Panc1 (cell line): ENCODE measurements around the gene CDKL4. TPM values are rescaled to one million over a fixed set of nuclear protein-coding genes. Genes with fewer than 3 reads are reported as not detected.

Experiments used
- ATAC-seq: fragments of 200-7000 bp; cut with Tn5 transposase; 2 replicates; pipeline ENCODE4 v1.9.1; 2020; ENCODE audit warnings: mild to moderate bottlenecking, moderate library complexity
- BruUV-seq: library from RNA; stranded (reverse); fragments of 400-500 nt; replicated peaks from 2 replicates; lab custom pipeline; 2021; lab: Mats Ljungman, UMichigan
- CTCF ChIA-PET: fragments of 300-600 bp; sonication (Branson Sonifier 250); formaldehyde crosslinking; loops from one replicate; lab custom pipeline; 2022; ENCODE audit warnings: antibody characterized with exemption; lab: Charles Lee
- POLR2A ChIA-PET: fragments of 300-600 bp; sonication (Branson Sonifier 250); formaldehyde crosslinking; loops from one replicate; lab custom pipeline; 2022; ENCODE audit warnings: antibody characterized with exemption; lab: Charles Lee
- DNase-seq: peaks from one replicate; pipeline ENCODE4 v3.0.0-alpha.2; 2010; ENCODE audit warnings: low read depth, low spot score
- H3K27ac ChIP-seq: 2 replicates; pipeline ENCODE4 v1.5.1; 2011; ENCODE audit warnings: mild to moderate bottlenecking, low read length, inconsistent platforms
- H3K27me3 ChIP-seq: fragments of 200-500 bp; sonication (Bioruptor generic); 2 replicates; pipeline ENCODE4 v1.6.0; 2014; ENCODE audit warnings: low read length, inconsistent platforms; ENCODE audit not compliant: control insufficient read depth, insufficient read depth
- H3K36me3 ChIP-seq: fragments of 200-500 bp; sonication (Bioruptor generic); 2 replicates; pipeline ENCODE4 v1.5.1; 2014; ENCODE audit warnings: inconsistent platforms, mild to moderate bottlenecking, low read length, moderate library complexity; ENCODE audit not compliant: control insufficient read depth, insufficient read depth
- H3K4me1 ChIP-seq: 2 replicates; pipeline ENCODE4 v1.5.1; 2011; ENCODE audit warnings: inconsistent platforms, mild to moderate bottlenecking, low read length, moderate library complexity; ENCODE audit not compliant: control insufficient read depth, insufficient read depth
- H3K4me3 ChIP-seq, 2 experiments: 2 replicates each; pipeline ENCODE4 v1.5.1; 2011 to 2012; ENCODE audit warnings: low read depth in 2 of 2, low read length in 2 of 2, mild to moderate bottlenecking in 2 of 2, inconsistent platforms in 1 of 2, moderate library complexity in 1 of 2
- H3K9me3 ChIP-seq: fragments of 200-500 bp; sonication (Bioruptor generic); 2 replicates; pipeline ENCODE4 v1.5.1; 2014; ENCODE audit warnings: low read depth, mild to moderate bottlenecking, inconsistent platforms, low read length, moderate library complexity; ENCODE audit not compliant: control insufficient read depth, insufficient read depth
- POLR2AphosphoS5 ChIP-seq: IDR thresholded peaks from 2 replicates; pipeline ENCODE4 v1.6.1; 2012; ENCODE audit warnings: mild to moderate bottlenecking, low read depth, low read length, moderate library complexity
- SIN3A ChIP-seq: IDR thresholded peaks from 2 replicates; pipeline ENCODE4 v1.6.1; 2012; ENCODE audit warnings: low read depth, mild to moderate bottlenecking, low read length, moderate library complexity, borderline replicate concordance; ENCODE audit not compliant: insufficient read depth
- TCF7L2 ChIP-seq: IDR thresholded peaks from 2 replicates; pipeline ENCODE4 v1.6.1; 2011; ENCODE audit warnings: mild to moderate bottlenecking, low read depth, low read length, inconsistent platforms
- in situ Hi-C: cut with HindIII; loops from 2 replicates; pipeline ENCODE4 v1.10.0; 2016; ENCODE audit warnings: low sequenced_read_pairs, low pct_unique_long_range_greater_than_20kb
- intact Hi-C: fragments of 100-400 bp; cut with micrococcal nuclease; formaldehyde crosslinking; loops from one replicate; pipeline ENCODE4 v1.10.0; 2022; ENCODE audit not compliant: unreplicated experiment
- total RNA-seq: library from RNA; stranded (reverse); gene quantifications from one replicate; pipeline ENCODE4 v1.2.1, GENCODE V29; 2021; ENCODE audit not compliant: unreplicated experiment
- TF ChIP-seq, protein P1 (sequence below), 2 experiments: IDR thresholded peaks; 2 replicates each; pipeline ENCODE4 v1.6.1; 2011 to 2012; ENCODE audit warnings: low read depth in 2 of 2, control low read depth in 1 of 2, low read length in 1 of 2, mild to moderate bottlenecking in 1 of 2, moderate library complexity in 1 of 2; ENCODE audit not compliant: insufficient read depth in 1 of 2
- TF ChIP-seq, protein P2 (sequence below): fragments of 450-650 bp; IDR thresholded peaks from 2 replicates; pipeline ENCODE4 v1.5.1; 2017; ENCODE audit warnings: mild to moderate bottlenecking

CDKL4 gene
- total RNA-seq, 1 experiment from 2014 or later, result not detected

DNA sequence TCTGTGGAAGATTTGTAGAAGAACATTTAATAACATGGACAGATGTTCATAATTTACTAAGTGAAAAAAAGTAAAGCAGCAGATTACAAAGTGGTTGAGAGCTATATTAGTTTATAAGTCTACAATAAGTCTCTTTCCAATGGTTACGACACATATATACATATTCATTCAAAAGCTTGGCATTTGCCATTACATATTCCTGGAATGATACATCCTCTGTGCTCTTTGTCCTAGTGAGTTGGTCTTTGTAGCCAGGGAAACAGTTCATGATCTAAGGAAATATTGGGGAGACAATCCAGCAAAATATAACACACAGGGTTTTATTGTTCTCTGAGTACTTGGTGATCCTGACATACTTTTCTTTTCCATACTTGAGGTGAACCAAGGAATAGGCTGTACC lies 90.5 kb downstream of the CDKL4 start:
- H3K27me3 ChIP-seq, result no peaks in the 10 kb centered on the region
- H3K27ac ChIP-seq, result no peak overlapping the region
- H3K4me1 ChIP-seq, result no peaks in the 10 kb centered on the region
- ChIA-PET CTCF (no interaction called here), POLR2A (no interaction called here)
- ATAC-seq (no peak), DNase-seq (no peak)
- H3K36me3 ChIP-seq, result no peaks in the 10 kb centered on the region
- TF ChIP-seq, protein P1, sequence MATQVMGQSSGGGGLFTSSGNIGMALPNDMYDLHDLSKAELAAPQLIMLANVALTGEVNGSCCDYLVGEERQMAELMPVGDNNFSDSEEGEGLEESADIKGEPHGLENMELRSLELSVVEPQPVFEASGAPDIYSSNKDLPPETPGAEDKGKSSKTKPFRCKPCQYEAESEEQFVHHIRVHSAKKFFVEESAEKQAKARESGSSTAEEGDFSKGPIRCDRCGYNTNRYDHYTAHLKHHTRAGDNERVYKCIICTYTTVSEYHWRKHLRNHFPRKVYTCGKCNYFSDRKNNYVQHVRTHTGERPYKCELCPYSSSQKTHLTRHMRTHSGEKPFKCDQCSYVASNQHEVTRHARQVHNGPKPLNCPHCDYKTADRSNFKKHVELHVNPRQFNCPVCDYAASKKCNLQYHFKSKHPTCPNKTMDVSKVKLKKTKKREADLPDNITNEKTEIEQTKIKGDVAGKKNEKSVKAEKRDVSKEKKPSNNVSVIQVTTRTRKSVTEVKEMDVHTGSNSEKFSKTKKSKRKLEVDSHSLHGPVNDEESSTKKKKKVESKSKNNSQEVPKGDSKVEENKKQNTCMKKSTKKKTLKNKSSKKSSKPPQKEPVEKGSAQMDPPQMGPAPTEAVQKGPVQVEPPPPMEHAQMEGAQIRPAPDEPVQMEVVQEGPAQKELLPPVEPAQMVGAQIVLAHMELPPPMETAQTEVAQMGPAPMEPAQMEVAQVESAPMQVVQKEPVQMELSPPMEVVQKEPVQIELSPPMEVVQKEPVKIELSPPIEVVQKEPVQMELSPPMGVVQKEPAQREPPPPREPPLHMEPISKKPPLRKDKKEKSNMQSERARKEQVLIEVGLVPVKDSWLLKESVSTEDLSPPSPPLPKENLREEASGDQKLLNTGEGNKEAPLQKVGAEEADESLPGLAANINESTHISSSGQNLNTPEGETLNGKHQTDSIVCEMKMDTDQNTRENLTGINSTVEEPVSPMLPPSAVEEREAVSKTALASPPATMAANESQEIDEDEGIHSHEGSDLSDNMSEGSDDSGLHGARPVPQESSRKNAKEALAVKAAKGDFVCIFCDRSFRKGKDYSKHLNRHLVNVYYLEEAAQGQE (IDR thresholded peaks at IDR 0.05; ENCODE audit: insufficient read depth in 1 of 2, low read depth in 2 of 2, low read length in 1 of 2), result no peak
- TF ChIP-seq TCF7L2 (no peak), SIN3A (no peak), POLR2AphosphoS5 (no peak)
- TF ChIP-seq, protein P2, sequence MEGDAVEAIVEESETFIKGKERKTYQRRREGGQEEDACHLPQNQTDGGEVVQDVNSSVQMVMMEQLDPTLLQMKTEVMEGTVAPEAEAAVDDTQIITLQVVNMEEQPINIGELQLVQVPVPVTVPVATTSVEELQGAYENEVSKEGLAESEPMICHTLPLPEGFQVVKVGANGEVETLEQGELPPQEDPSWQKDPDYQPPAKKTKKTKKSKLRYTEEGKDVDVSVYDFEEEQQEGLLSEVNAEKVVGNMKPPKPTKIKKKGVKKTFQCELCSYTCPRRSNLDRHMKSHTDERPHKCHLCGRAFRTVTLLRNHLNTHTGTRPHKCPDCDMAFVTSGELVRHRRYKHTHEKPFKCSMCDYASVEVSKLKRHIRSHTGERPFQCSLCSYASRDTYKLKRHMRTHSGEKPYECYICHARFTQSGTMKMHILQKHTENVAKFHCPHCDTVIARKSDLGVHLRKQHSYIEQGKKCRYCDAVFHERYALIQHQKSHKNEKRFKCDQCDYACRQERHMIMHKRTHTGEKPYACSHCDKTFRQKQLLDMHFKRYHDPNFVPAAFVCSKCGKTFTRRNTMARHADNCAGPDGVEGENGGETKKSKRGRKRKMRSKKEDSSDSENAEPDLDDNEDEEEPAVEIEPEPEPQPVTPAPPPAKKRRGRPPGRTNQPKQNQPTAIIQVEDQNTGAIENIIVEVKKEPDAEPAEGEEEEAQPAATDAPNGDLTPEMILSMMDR, result no peak
- H3K4me3 ChIP-seq, result no peak overlapping the region
- intact Hi-C loops (no loop called here), in situ Hi-C loops (no loop called here)
- no peaks in the 10 kb centered on the region for H3K9me3 ChIP-seq
- BruUV-seq, result no TSS peak

DNA sequence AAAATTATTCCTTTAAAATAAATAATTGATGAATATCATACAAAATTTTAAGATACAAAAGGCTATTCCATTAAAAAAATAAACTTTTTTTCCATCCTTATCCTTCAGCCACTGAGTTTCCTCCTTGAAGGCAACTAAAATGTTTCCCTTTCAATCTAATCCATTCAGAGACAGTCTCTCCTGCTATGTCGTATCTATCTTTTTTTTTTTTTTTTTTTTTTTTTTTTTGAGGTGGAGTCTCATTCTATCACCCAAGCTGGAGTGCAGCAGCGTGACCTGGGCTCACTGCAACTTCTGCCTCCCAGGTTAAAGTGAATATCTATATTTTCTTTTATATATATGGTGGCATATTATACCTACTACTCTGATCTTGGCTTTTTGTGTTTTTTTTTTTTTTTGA lies 91.3 kb downstream of the CDKL4 start:
- POLR2A ChIA-PET, result no interaction called here
- H3K27ac ChIP-seq, result no peak overlapping the region
- H3K27me3 ChIP-seq, result no peaks in the 10 kb centered on the region
- BruUV-seq, result no TSS peak
- no peak overlapping the region for H3K4me3 ChIP-seq
- CTCF ChIA-PET, result interaction anchor here (0.7 kb wide), 1 partner anchor 47 kb away, joined by 4 read pairs; no protein-coding TSS in a partner anchor
- H3K9me3 ChIP-seq, result no peaks in the 10 kb centered on the region
- ATAC-seq (no peak), DNase-seq (no peak)
- in situ Hi-C loops, result no loop called here
- no peaks in the 10 kb centered on the region for H3K4me1 ChIP-seq
- TF ChIP-seq TCF7L2 (no peak), SIN3A (no peak), POLR2AphosphoS5 (no peak)
- TF ChIP-seq, protein P2, result no peak
- intact Hi-C loops, result no loop called here
- no peaks in the 10 kb centered on the region for H3K36me3 ChIP-seq
